NCI-H1930 (cell line): ENCODE measurements around the gene HOXC10.
A peak's percentile ranks its signal among the peaks of the same experiment; 100 is the strongest.

Experiments used
- DNase-seq, 2 experiments: peaks; one replicate each; lab custom pipeline; 2025; lab: John Stamatoyannopoulos, UW

The HOXC10 gene

DNA sequence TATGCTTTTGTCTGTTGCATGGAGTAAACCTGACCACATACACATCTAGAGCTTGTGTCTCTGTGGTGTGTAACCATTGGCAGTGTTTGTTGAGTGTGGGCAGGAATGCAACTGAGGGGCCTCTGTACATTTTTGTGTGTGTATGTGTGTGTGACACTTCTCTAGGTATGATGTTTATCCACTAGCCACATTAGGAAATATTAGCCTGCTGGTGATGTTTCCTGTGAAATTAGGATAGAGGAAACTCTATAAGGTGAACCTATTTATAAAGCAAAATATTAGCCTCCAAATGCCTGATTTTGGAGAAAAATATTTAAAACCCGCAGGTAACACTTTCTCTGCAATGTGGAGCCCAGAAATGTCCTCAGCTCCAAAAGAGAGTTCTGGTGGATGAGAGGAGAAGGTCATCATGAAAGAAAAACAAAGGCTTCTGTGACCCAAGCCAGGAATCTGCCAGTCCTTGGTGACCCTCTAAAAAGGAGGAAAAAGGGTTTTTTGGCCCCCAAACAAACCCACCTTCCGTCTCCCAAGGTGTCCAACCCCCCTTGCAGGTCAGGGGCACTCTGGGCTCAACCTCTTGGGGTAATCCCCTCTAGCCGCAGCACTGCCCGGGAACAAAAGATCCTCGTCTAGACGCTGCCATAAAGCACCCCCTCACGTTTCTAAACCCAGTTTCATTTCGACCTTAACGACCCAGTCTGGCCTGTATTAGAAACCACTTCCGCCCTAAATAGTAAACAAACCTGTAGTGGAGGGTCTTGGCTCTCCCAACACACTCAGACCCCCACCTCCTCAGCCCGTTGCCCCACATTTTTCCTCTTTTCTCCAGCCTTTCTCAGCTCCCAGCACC lies 7.1 kb upstream of the HOXC10 start:
- DNase-seq: no peak

DNA sequence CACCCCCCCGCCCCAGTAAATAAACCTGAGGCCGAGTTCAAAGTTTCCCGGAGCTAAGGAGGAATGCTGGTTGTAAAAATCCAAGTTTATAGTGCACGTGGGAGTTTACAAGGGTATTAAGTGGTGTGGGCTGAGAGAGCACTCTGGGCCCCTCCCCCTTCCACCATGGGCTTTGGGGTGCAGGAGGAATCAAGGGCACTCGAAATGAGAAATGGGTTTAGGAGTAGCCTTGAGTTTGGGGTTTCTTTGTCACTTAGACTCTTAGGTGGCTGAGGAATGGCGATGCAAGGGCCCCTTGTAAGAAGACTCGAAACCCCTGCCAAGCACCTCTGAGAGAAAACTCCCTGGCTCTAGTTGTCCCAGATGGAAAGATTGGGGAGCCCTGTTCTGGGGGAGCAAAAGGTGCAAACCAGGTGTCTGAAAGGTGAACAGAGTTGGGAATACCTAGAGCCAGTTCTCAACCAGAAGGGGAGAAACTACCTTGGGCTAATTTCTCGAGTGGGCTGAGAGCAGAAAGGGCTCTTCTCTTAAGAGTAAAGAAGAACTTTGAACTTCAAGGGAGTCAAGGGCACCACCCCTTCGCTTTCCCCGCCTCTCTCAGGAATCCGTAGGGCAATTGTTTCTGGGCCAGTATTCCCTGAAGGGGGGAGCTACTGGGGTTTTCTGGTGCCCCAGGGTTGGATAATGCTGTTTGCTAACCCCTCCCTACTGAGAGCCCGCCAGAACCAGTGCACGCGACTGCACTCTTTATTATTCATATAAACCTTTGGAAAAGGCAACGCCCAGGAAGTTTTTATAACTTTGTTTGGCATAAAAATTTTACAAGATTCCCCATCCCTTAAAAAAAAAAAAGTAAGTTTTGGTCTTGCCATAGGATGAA lies 6.2 kb upstream of the HOXC10 start:
- DNase-seq: no peak

DNA sequence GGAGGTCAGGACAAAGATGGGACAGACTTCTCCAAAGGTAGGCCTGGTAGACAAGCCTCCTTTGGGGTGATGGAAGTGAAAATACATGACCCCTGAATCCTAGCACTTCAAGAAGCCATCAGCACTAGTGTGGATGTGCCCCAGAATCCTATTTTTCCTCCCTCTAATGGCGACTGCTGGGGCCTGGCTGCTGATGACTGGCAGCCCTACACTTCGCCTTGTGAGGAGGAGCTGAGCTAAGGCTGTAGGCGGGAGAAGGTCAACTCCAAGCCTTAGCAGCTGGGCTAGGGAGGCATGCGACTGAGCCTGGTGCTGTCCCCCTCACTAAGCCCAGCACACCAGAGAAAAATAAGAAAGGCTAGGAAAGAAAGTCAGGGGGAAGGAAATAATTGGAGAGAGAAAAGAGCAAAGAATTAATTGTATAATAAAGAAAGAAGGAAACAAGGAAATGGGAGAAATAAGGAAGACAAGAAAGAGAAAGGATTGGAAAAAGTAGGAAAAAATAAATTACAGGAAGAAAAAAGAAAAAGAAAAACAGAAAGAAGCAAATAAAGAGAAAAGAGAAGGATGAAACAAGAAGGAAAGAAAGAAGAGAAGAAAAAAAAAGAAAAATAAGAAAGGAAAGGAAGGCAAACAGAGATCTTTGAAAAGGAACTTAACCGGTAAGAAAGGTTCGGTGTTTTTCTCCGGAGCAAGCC lies 4.7 kb upstream of the HOXC10 start:
- DNase-seq: no peak

DNA sequence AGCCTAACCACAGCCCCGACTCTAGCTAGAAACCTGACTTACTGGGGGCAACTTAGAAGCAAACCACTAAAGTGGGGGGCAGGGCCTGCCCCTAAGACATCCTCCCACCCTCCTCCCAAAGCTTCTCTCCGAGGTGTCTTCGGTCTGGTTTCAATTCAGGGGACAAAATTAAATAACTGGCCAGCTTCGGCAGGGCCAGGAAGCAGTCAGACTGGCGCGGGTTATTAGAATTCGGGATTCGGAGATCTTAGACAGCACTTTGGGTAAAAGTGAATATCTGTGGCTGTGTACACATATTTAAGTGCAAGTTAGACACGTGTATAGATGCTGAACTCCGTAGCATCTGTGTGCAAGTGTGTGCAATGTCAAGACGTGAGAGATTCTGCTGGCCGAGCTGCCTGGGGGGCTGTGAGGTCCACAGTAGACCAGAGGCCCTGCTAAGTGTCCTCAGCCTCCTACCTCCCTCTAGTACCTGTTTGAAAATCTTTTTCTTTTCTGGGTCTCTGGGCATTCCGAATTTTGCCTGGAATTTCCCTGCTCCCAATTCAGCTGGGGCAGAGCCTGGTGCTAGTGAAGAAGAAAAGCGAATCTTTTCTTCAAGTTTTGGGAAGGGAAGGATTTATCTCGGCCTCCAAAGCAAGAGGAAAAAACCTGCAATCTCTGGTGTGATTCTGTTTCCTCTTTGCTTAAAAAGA lies 4.0 kb upstream of the HOXC10 start:
- DNase-seq: no peak

DNA sequence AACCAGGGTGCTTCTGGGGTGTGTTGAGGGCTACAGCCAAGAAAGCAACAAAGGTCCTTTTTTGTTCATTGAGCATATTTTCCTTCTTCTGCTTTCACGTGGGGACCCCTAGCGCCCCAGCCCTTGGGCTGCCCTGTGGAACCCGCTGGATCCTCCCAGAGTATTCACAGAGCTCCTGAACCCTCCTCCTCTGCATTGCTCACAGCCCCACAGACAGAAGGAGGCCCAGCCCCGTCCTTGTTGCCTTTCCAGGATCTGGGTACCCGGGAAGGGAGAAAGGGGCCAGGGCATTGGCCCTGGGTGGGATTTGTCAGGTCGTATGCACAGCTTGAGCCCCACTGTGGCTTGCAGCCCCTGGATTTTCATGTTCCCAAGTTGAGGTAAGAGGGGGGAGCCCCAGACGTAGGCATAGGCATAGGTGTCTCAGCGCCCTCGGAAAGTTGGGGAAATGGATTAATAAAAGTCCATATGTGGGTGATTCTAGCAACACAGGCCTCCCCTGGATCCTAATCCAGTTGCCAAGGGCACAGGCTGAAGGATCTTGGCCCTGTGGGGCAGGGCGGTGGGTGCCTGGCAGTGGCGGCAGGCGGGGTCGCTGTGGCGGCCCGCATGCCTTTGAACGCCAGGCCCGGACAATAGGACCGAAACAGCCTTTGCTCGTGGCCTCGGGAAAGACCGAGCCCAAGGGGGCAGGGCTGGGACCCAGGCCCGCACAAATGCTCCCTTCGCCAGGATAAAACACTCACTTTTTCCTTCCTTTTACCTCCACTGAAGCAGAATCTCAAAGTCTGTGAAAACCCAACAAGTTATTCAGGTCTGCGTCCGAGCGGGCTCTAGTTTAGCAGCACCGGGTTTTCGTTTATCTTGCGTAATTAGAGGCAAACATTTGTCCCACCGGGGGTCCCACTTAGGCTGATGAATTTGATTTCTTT lies 3.0 kb upstream of the HOXC10 start:
- no peak for DNase-seq

DNA sequence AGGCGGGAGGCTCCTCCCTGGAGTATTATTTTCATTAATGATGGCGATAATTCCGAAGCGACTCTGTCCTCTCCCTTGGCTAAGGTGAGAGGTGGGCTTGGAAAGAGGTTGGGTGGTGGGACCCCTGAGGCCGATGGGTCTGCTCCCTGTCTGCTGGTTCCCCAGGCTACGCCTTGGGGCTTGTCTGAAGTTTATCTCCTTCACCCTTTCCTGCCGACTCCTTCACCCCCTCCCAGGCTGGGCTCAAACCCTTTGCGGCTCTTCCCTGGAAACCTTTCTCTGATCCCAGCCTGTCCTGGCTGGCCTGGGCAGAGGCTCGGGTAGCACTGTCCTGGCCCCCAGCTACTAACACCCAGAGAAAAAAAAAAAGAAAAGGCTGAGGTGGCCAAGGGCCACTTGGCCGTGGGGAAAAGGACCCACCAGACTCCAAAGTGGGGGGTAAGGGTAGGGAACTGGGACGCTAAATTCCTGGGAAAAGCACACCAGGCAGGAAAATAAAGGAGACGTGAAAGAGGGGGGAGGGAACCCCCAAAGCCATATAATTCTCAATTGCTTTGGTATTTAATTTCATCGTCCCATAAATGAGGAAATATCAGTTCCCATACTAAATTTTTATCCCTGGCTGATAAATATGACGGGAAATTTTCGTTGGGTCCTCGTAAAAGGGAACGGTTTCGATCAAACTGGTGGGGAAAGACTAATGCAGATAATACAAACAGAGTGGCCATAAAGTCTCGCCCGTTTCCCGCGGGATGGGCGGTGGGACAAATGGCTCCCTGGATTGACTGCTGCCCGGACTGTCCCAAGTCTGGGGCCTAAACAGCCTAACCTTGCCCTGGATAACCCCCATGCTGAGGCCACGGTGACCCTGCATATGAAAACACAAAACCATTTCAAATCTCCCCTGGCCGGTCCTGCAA lies 2.0 kb upstream of the HOXC10 start:
- no peak for DNase-seq

DNA sequence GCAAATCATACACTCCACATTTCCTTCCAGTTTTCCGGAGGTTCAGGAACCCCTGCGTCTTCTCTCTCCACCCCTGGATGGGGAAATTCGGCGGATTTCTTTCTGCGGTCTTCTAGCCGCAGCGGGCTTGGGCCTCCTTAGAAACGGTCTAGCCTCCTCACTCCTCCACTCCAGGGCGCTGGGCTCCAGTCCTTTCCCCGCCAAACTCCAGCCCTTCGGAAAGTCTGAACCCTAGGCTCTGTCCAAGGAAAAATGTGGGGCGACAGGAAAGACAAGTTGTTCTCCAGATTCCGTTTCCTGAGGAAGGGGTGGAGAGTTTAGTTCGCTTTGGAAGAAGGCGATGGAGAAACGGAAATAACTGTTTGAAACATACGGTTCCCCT lies 1.4 kb upstream of the HOXC10 start:
- DNase-seq: no peak

DNA sequence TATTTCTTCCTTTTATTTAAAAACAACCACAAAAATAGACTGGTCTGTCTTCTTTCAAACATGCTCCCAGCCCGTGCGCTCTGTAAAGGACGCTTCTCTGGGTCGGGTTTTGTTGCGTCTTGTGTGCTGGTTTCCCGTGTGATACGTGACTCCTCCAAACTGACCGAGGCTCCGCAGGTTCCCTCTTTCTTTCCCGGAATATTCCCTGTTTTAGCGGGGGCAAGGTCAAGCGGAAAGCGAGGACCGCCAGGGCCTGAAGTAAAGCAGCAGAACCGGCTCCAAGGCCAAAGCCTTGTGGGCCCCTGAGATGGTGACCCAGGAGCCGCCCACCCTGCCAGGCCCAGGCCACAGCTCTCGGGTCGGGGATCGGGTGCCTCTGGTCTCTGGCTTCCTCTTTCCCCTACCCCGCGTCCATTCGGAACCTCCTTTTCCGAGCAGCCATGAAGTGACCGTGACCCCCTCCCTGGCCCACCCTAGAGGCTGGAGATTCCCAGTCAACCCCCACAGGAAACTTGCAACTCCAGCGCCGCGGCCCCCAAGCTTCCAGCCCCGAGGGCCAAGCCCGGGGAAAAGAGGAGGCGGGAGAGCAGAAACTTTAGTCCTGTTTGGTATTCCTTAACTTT lies 885 bp upstream of the HOXC10 start:
- DNase-seq: no peak

DNA sequence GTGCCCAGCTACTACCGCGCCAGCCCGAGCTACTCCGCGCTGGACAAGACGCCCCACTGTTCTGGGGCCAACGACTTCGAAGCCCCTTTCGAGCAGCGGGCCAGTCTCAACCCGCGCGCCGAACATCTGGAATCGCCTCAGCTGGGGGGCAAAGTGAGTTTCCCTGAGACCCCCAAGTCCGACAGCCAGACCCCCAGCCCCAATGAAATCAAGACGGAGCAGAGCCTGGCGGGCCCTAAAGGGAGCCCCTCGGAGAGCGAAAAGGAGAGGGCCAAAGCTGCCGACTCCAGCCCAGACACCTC lies 697 bp downstream of the HOXC10 start:
- no peak for DNase-seq

DNA sequence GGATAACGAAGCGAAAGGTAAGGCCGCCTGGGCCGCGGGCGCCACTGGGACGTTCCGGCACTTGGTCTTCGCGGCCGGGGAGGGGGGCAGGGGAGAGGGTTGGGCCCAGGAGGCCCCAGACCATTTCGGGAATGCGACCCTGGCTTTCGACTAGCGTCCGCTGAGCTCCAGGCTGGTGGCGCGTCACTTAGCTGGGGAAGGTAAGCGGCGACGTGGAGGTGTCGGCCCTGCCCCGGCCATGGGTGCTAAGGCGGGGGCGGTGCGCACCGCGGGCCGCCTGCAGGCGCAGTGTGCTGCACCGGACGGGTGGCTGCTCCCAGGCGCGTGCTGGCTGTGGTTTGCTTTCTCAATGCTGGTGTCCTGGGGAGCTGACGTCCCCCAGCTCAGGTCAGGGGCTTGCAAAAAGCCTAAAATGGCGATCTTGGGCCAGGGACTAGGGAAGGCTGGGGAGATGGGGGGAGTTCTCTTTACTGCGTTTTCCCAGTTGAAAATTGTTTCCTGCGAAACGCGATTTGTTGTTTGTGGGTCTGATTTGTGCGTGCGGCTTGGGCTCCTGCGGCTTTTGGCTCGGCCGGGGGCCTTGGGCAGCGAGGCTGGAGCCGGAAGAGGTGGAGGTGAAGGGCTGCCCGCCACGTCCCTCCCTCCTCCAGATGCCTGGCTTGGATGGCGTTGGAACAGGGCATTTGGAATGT lies 1.2 kb downstream of the HOXC10 start:
- no peak for DNase-seq

DNA sequence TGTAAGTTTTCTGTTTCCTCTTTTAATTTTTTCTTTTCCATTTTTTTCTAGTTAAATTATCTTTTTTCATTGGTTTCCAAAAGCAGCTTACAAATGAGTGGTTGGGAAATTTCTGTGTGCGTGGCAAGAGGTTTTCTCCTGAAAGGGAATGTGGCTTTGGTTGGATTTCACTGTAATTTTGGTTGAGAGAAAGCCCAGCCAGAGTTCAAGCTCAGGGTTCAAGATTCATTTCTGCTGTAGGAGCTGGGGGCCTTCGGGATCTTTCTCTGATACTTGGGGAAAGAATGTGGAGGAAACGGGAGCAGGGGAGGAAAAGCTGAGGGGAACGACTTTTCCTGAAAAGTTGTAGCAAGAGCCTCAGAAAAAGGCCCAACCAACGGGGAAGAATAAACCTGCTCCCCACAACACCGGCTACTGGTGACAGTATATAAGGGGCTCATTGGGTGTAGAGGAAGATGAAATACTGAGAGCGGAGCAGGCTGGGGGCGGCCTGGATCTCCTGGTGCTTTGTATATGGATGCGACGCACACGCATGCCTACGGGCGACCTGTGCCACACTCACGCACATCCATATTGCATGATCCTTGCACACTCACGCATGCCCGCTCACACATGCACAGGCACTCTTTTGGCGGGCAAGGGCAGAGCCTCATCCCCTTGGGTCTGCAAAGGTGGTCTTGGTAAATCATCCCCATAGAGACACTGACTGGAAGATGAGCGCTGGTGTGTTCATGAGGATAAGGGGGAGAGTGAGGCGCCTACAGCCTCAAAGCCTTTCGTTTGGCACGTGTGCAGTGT lies 1.9 kb downstream of the HOXC10 start:
- DNase-seq: no peak

DNA sequence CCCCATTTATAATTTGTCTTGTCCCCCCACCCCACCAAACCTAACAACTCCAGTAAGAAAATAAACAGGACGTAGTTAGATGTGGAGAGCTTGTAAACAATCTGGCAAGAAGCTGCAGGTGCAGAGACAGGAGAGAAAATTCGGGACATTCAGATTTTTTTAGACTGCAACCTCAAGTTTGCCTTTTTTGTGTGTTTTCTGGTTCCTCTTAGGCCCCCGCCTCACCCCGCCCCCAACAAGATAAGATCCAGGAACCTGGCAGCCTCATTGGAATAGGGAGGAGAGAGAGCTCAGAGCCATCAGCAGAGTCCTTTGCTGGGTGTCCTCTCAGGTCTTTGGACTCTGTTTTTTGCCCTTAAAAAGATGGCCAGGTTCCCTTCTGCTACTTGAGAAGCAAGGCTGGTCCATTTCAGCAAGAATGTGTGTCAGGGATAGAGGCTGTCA lies 2.9 kb downstream of the HOXC10 start:
- no peak for DNase-seq

DNA sequence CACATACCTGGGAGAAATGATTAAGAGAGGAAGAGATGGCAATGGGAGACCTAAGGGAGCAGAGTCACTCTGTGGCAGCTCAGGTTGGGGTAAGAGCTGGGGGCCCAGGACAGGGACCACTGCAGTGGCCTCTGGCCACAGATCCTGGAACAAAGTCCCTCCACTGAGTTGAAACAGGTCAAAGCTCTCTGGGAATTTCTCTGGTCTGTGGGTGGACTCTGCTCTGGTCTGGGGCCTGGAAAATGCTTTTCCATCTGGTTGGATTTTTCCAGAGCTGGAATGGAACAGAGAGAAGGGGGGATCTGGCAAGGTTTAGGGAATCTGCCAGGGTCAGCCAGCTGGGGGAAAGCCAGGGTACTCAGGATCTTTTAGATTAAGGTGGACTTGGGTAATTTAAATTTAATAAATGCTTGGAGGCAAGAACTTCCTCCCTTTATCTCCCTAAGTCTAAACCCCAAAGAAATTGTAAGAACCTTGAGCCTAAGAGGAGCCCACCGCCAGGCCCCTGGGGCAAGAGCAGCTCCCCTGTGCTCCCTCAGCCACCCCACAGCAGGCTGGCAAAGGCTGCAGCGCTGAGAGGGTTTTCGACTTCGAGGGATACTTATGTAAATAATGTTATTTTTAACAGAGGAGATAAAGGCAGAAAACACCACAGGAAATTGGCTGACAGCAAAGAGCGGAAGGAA lies 3.7 kb downstream of the HOXC10 start:
- DNase-seq: no peak

DNA sequence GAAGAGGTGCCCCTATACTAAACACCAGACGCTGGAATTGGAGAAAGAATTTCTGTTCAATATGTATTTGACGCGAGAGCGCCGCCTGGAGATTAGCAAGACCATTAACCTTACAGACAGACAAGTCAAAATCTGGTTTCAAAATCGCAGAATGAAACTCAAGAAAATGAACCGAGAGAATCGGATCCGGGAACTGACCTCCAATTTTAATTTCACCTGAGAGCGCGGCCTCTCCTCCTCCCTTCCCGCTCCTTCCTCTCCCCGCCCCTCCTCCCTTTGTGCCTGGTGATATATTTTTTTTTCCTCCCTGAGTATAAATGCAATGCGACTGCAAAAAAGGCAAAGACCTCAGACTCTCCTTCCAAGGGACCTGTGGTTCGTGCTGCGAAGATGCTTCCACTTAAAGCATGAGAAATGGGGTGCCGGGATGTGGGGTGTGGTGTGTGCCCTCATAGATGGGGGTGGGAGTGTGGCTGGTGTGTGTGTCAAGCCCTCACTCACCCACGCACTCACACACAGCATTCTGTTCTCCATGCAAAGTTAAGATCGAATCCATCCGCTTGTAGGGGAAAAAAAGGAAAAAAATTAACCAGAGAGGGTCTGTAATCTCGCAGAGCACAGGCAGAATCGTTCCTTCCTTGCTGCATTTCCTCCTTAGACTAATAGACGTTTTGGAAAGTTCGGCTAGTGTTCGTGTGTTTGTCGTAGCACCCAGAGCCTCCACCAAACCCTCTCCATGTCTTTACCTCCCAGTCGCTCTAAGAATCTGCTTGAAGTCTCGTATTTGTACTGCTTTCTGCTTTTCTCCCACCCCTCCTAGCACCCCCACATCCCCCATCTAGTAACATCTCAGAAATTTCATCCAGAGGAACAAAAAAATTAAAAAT lies 4.5 kb downstream of the HOXC10 start:
- peak in 1 of 2 experiments; percentile 18 for DNase-seq

DNA sequence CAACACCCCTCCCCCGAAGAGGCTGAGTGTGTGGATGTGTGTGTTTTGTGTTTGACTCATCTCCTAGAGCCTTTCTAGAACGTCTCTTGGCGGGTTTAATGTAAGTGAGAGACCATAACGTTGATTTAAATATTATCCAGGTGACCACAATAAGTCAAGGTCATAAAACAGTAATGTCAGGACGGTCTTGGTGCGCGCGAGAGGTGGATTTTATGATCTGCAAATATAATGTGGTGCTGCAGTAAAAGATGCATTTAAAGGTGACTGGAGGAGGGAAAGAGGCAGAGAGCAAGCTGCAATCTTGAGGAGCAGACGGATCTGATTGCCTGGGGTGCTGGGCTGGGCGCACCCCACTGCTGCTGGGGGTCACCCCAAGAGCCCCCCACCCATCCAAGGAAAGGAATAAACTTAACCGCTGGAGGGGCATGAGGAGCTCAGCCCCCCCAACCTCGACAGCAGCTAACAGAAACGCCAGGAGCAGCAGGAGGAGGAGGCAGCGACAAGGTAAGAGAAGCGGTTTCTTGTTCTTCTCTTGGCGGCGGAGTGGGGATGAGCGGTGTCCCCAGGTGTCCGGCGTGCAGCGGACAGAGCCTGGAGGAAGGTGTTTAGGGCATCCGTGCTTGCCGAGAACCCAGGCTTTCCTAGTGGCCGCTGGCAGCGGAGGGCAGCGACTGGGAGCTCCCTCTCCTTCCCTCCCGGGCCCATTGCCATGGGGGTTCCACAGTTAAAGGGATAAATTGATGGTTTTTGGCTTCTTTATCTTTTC lies 5.5 kb downstream of the HOXC10 start:
- no peak for DNase-seq

DNA sequence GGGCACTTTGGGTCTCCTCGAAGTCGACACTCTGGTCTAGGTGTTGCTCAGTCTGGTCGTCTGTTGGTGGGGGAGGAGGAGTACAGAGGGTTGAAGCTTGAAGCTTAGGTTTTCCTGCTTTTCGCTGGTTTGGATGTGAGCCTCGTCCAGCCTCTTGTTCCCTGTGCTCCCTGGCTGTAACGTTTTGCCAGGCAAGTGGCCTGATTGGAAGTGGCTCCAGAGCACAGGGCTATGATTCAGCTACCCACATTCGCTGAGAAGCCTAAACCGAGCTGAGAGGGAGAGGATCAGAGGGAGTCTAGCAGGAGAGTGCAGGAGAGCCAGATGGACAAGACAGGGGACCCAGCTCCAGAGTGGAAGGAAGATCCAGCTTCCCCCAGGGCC lies 6.1 kb downstream of the HOXC10 start:
- no peak for DNase-seq
